HepG2 (cell line): ENCODE results near the gene OTOP1. TPM values are rescaled to one million over a fixed set of nuclear protein-coding genes. Genes with fewer than 3 reads are reported as not detected.
A peak's percentile ranks its signal among the peaks of the same experiment; 100 is the strongest.

ENCODE experiments used
- ATAC-seq: fragments of 200-7000 bp; cut with Tn5 transposase; 3 replicates; pipeline ENCODE4 v1.9.1; 2020; ENCODE audit warnings: mild to moderate bottlenecking, moderate library complexity
- BruUV-seq: library from RNA; stranded (reverse); fragments of 400-500 nt; replicated peaks from 2 replicates; lab custom pipeline; 2021; lab: Mats Ljungman, UMichigan
- CTCF ChIA-PET: fragments of 300-600 bp; formaldehyde crosslinking; extraction: SDS; loops from one replicate; lab custom pipeline; 2021; ENCODE audit warnings: low total read pairs, inconsistent platforms, low intra/inter-chr PET ratio; lab: Yijun Ruan, JAX
- POLR2A ChIA-PET: fragments of 350-600 bp; sonication (Branson Sonifier 250); formaldehyde crosslinking; loops from one replicate; lab custom pipeline; 2020; ENCODE audit warnings: antibody characterized with exemption, inconsistent platforms; lab: Yijun Ruan, JAX
- DNase-seq: peaks from one replicate; pipeline ENCODE4 v3.0.0-alpha.2; 2015; ENCODE audit warnings: low spot score
- FAIRE-seq: peaks from 3 replicates; lab custom pipeline; 2011; peaks lifted over from hg19 to GRCh38; lab: Jason Lieb, UNC
- H2AFZ ChIP-seq: one replicate; pipeline ENCODE4 v1.6.1; 2011; ENCODE audit warnings: low read length, inconsistent platforms
- H3K27ac ChIP-seq: fragments of 300-600 bp; 3 replicates; pipeline ENCODE4 v1.8.0; 2011; ENCODE audit warnings: mixed run types, mild to moderate bottlenecking, mixed read lengths, low read length, inconsistent platforms; ENCODE audit not compliant: insufficient read depth; ENCODE audit errors: extremely low read length
- H3K27me3 ChIP-seq, 2 experiments: fragments of 200-600 bp in 1 of 2; 2 replicates in 1 of 2; 3 replicates in 1 of 2; pipeline versions ENCODE4 v1.6.0 to v1.8.0; 2011; ENCODE audit warnings: low read length in 2 of 2, mild to moderate bottlenecking in 2 of 2, moderate library complexity in 2 of 2, inconsistent platforms in 1 of 2; ENCODE audit not compliant: insufficient read depth in 2 of 2, control insufficient read depth in 1 of 2
- H3K36me3 ChIP-seq, 2 experiments: fragments of 200-600 bp in 1 of 2; replicated peaks in 1 of 2; 2 replicates in 1 of 2; 3 replicates in 1 of 2; pipeline versions ENCODE4 v1.5.1 to v1.8.0; 2011; ENCODE audit warnings: low read length in 2 of 2, inconsistent platforms in 1 of 2; ENCODE audit not compliant: insufficient read depth in 2 of 2, control insufficient read depth in 1 of 2
- H3K4me1 ChIP-seq: 2 replicates; pipeline ENCODE4 v1.5.1; 2012; ENCODE audit warnings: low read length, inconsistent platforms; ENCODE audit not compliant: insufficient read depth
- H3K4me2 ChIP-seq: 2 replicates; pipeline ENCODE4 v1.6.0; 2011; ENCODE audit warnings: low read depth, low read length, inconsistent platforms
- H3K4me3 ChIP-seq, 3 experiments: fragments of 200-600 bp in 1 of 3; sonication (generic), shearing (Covaris generic) in 1 of 3; replicated peaks in 1 of 3; 2 replicates each; pipeline ENCODE4 v1.5.1; 2011 to 2016; ENCODE audit warnings: low read length in 3 of 3, inconsistent platforms in 2 of 3, low read depth in 2 of 3, mild to moderate bottlenecking in 2 of 3, control low read depth in 1 of 3, mixed read lengths in 1 of 3; ENCODE audit not compliant: insufficient read depth in 1 of 3
- H3K79me2 ChIP-seq: one replicate; pipeline ENCODE4 v1.6.1; 2011; ENCODE audit warnings: low read length, inconsistent platforms; ENCODE audit not compliant: insufficient read depth
- H3K9ac ChIP-seq: 2 replicates; pipeline ENCODE4 v1.6.0; 2011; ENCODE audit warnings: mild to moderate bottlenecking, low read depth, low read length, inconsistent platforms; ENCODE audit not compliant: insufficient read depth
- H3K9me3 ChIP-seq: 2 replicates; pipeline ENCODE4 v1.5.1; 2012; ENCODE audit warnings: mild to moderate bottlenecking, low read length
- H4K20me1 ChIP-seq: 2 replicates; pipeline ENCODE4 v1.6.0; 2011; ENCODE audit warnings: inconsistent platforms, mild to moderate bottlenecking, low read length, moderate library complexity; ENCODE audit not compliant: insufficient read depth
- BORCS8-MEF2B ChIP-seq: sonication (generic); formaldehyde crosslinking; IDR thresholded peaks from 2 replicates; pipeline ENCODE4 v1.8.0; 2022; ENCODE audit warnings: mild to moderate bottlenecking, missing genetic modification reagents
- CEBPG ChIP-seq: IDR thresholded peaks from 2 replicates; pipeline ENCODE4 v1.6.1; 2016
- CTCF ChIP-seq: sonication (generic); formaldehyde crosslinking; IDR thresholded peaks from 2 replicates; pipeline ENCODE4 v1.5.0; 2020; ENCODE audit warnings: mild to moderate bottlenecking, missing genetic modification reagents, moderate library complexity
- HNRNPUL1 ChIP-seq: fragments of 200-400 bp; formaldehyde crosslinking; IDR thresholded peaks from 2 replicates; pipeline ENCODE4 v1.6.1; 2017; ENCODE audit warnings: low read depth, mild to moderate bottlenecking, low read length, moderate library complexity
- IRF2 ChIP-seq: IDR thresholded peaks from 2 replicates; pipeline ENCODE4 v1.6.1; 2018; ENCODE audit warnings: missing genetic modification reagents, missing compliant biosample characterization
- KLF16 ChIP-seq, 2 experiments: sonication (generic) in 1 of 2; formaldehyde crosslinking in 1 of 2; IDR thresholded peaks; 2 replicates each; pipeline versions ENCODE4 v1.6.1 to v1.8.0; 2016 to 2023; ENCODE audit warnings: missing genetic modification reagents in 2 of 2, missing compliant biosample characterization in 1 of 2
- MBNL3 ChIP-seq: fragments of 250-450 bp; sonication (Bioruptor Pico); conservative IDR thresholded peaks from 2 replicates; pipeline ENCODE4 v1.8.0; 2022; ENCODE audit warnings: mild to moderate bottlenecking, inconsistent platforms
- MEIS1 ChIP-seq: sonication (generic); formaldehyde crosslinking; IDR thresholded peaks from 2 replicates; pipeline ENCODE4 v1.9.0; 2021; ENCODE audit warnings: mild to moderate bottlenecking, missing genetic modification reagents, moderate library complexity, borderline replicate concordance
- PRMT3 ChIP-seq: sonication (generic); formaldehyde crosslinking; IDR thresholded peaks from 2 replicates; pipeline ENCODE4 v1.8.1; 2022; ENCODE audit warnings: low read depth, mild to moderate bottlenecking, moderate library complexity, missing genetic modification reagents, borderline replicate concordance
- SP4 ChIP-seq: sonication (generic); formaldehyde crosslinking; IDR thresholded peaks from 2 replicates; pipeline ENCODE4 v1.8.1; 2023; ENCODE audit warnings: mild to moderate bottlenecking, missing genetic modification reagents
- ZNF274 ChIP-seq: sonication (generic); formaldehyde crosslinking; IDR thresholded peaks from 2 replicates; pipeline ENCODE4 v1.5.1; 2020; ENCODE audit warnings: mild to moderate bottlenecking, missing genetic modification reagents
- ZNF343 ChIP-seq: sonication (generic); formaldehyde crosslinking; IDR thresholded peaks from 2 replicates; pipeline ENCODE4 v1.4.0; 2020; ENCODE audit warnings: mild to moderate bottlenecking, missing genetic modification reagents
- ZNF407 ChIP-seq: sonication (generic); formaldehyde crosslinking; IDR thresholded peaks from one replicate; pipeline ENCODE4 v1.5.1; 2020; ENCODE audit warnings: mild to moderate bottlenecking, missing genetic modification reagents; ENCODE audit errors: not compliant biosample characterization
- ZNF616 ChIP-seq: sonication (generic); formaldehyde crosslinking; IDR thresholded peaks from 2 replicates; pipeline ENCODE4 v1.5.0; 2020; ENCODE audit warnings: low read depth, mild to moderate bottlenecking, missing genetic modification reagents
- ZNF644 ChIP-seq: IDR thresholded peaks from 2 replicates; pipeline ENCODE4 v1.6.1; 2016; ENCODE audit warnings: low read depth
- ZNF878 ChIP-seq: sonication (generic); formaldehyde crosslinking; IDR thresholded peaks from 2 replicates; pipeline ENCODE4 v1.8.1; 2023; ENCODE audit warnings: mild to moderate bottlenecking, missing genetic modification reagents, moderate library complexity
- WGBS: methylation state at CpG from one replicate; pipeline ENCODE4 v1.1.6; 2017; ENCODE audit warnings: low lambda C conversion rate; 5-methylcytosine and 5-hydroxymethylcytosine counted together
- in situ Hi-C: cut with HindIII; loops from 2 replicates; pipeline ENCODE4 v1.10.0; 2017; ENCODE audit warnings: low pct_unique_long_range_greater_than_20kb; ENCODE audit not compliant: extremely low pct_ligation_motif_present
- intact Hi-C: fragments of 100-400 bp; cut with micrococcal nuclease; formaldehyde crosslinking; loops from one replicate; pipeline ENCODE4 v1.10.0; 2022; ENCODE audit not compliant: unreplicated experiment
- polyA plus RNA-seq, 8 experiments: library from polyadenylated mRNA; depleted of rRNA in 3 of 8; stranded (reverse) in 7 of 8; unstranded in 1 of 8; fragments of >200 nt; fragmentation: Illumina TruSeq in 4 of 8; extraction: Trizol in 4 of 8; gene quantifications; 2 replicates each; pipeline versions ENCODE4 v1.2.1 to v1.2.3, GENCODE V29; 2011 to 2016; ENCODE audit warnings: low read depth in 4 of 8, missing spikeins in 1 of 8, mixed read lengths in 1 of 8; ENCODE audit not compliant: insufficient read depth in 1 of 8
- total RNA-seq, 5 experiments: library from RNA; depleted of rRNA; stranded (reverse); fragments of >200 nt; fragmentation: Illumina TruSeq; extraction: Trizol; gene quantifications; 2 replicates each; pipeline ENCODE4 v1.2.3, GENCODE V29; 2016; ENCODE audit warnings: low read depth in 1 of 5

OTOP1 gene
- total and polyA plus RNA-seq, 2 of the 13 experiments (the other 11 are each of a cell fraction or from before 2014, with no cell fraction given), result not detected

GRCh38 chr4:4274226-4274625, 47.5 kb upstream of the OTOP1 start (continued):
- TF ChIP-seq ZNF407 (CRISPR knock-in tag) (no peak), ZNF878 (no peak), ZNF343 (no peak), HNRNPUL1 (no peak)

- H2AFZ ChIP-seq, result no peak overlapping the region
- H3K27ac ChIP-seq, result no peak overlapping the region
- DNase-seq (no peak), ATAC-seq (no peak), FAIRE-seq (no peak)
- no TSS peak for BruUV-seq
- no peak overlapping the region for H3K4me2 ChIP-seq
- H3K4me3 ChIP-seq, result no peak overlapping the region
- no peaks in the 10 kb centered on the region for H3K9me3 ChIP-seq
- no peaks in the 10 kb centered on the region for H3K4me1 ChIP-seq
- no peaks in the 10 kb centered on the region for H3K27me3 ChIP-seq
- WGBS, result 98% methylated on average over 10 of the region's 10 CpGs
- POLR2A ChIA-PET, result no interaction called here
- intact Hi-C loops, result no loop called here
- H4K20me1 ChIP-seq, result no peaks in the 10 kb centered on the region
- H3K79me2 ChIP-seq, result no peaks in the 10 kb centered on the region
- H3K9ac ChIP-seq, result no peak overlapping the region
- in situ Hi-C loops, result no loop called here
- CTCF ChIA-PET, result no interaction called here
- peaks cover 33 to 71% of the 10 kb centered on the region in 2 experiments for H3K36me3 ChIP-seq
- no peak for TF ChIP-seq ZNF616 (CRISPR knock-in tag)
- TF ChIP-seq KLF16 (CRISPR knock-in tag; IDR thresholded peaks at IDR 0.05), result no peak
- no peak for TF ChIP-seq ZNF644 (CRISPR knock-in tag)
- peak; percentile 57 for TF ChIP-seq CEBPG
- TF ChIP-seq ZNF274 (CRISPR knock-in tag), result no peak
- no peak for TF ChIP-seq MEIS1 (CRISPR knock-in tag)
- TF ChIP-seq PRMT3 (CRISPR knock-in tag), result no peak
- TF ChIP-seq IRF2, result no peak
- no peak for TF ChIP-seq BORCS8-MEF2B (CRISPR knock-in tag)
- no peak for TF ChIP-seq SP4 (CRISPR knock-in tag)
- TF ChIP-seq MBNL3 (CRISPR knock-in tag), result no peak
- peak; percentile 37 for TF ChIP-seq CTCF (CRISPR knock-in tag)
These were observed 45.2 kb upstream of the OTOP1 start for GRCh38 chr4:4271912-4272311.
